Stimulated activated CD8-positive, alpha-beta memory T cell treated with anti-CD3 and anti-CD28 coated beads, Interleukin-12 subunit alpha, Interleukin-12 subunit beta, amount 100 ng/mL, for 4 hours (primary cell): ENCODE results near the gene BAIAP2L2.
"Not testable (repeated sequence)": the region's sequence is repeated elsewhere in the genome, so short reads cannot be mapped to it uniquely, and the experiment has no call there.

ENCODE experiments used
- DNase-seq: peaks from one replicate; pipeline ENCODE4 v3.0.0-alpha.2; 2020; ENCODE audit warnings: low read depth

Gene BAIAP2L2

DNA sequence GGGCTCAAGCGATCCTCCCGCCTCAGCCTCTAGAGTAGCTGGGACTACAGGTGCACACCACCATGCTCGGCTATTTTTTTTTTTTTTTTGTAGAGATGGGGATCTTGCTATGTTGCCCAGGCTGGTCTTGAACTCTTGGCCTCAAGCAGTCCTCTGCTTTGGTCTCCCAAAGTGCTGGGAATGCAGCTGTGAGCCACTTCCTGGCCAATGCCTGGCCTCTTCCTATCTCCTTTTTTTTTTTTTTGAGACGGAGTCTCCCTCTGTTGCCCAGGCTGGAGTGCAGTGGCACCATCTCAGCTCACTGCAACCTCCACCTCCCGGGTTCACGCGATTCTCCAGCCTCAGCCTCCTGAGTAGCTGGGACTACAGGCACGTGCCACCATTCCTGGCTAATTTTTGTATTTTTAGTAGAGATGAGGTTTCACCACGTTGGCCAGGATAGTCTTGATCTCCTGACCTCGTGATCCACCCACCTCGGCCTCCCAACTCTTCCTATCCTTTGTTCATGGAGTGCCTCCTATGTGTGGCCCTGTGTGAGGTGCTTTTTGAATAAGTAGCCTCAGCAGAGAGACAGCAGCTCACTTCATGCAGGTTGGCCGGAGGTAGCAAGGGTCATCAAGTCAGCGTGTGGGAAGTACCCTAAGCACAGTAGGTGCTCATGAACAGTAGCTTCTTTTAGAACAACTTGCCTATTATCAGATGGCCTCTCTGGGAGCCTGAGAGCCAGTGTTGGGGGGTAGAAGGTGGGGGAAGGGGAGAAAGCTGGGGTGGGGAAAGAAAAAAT lies 72.9 kb downstream of the BAIAP2L2 start:
- not testable (repeated sequence) for DNase-seq

DNA sequence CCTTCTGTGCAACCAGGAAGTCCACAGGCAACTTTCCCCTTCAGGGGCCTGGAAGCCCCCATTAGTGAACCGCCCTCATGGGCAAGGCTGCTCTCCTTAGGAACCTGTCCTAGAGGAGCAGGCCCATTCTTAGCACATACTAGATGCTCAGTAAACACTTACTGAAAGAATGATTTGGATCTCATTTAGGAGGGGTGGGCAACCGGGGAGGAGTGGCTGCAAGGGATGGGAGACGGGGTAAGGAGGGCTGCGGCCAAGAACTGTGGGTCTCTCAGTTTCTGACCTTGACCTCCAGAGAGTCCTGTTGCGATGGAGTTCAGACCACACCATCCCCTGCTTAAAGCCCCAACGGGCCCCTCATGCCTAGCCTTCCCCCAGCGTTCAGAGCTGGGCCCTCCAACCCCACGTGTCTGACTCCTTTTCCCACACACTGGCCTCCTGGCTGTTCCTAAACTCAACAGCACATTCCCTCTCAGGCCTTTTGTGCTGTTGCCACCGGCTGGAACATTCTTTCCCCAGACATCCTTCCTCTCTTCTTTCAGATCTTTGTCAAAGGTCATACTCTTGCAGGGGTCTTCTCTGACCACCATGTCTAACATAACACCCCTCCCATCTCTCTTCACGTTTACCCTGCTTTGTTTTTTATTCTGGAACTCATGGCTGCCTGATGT lies 74.0 kb downstream of the BAIAP2L2 start:
- DNase-seq = no peak

DNA sequence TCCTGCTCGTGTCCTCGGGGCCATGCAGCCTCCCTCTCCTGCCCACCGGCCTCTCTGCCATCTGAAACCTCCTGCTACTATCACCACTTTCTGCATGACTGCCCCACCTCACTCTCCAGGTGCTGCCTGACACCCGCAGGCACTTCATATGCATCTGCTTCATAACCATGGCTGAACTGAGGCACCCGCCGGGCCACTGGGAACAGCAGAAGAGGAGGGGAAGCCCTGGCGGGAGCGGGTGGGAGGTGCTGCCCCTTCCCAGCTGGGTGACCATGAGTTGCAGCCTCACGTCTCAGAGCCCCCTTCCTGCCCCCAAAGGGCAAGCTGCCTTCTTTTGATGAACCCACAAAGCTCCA lies 75.0 kb downstream of the BAIAP2L2 start:
- DNase-seq = no peak
